Thyroid gland (tissue), 4 donors: Measurements from ENCODE around the gene FURIN. TPM values are rescaled to one million over a fixed set of nuclear protein-coding genes. Genes with fewer than 3 reads are reported as not detected.

Experiments
- DNase-seq, 2 donors: peaks; one replicate each; pipeline ENCODE4 v3.0.0-alpha.2; 2019
- H3K27ac ChIP-seq, 3 donors: fragments of 200-600 bp; sonication (generic); 1 replicate in 2 of 3; 2 replicates in 1 of 3; pipeline ENCODE4 v1.5.1; 2016 to 2019; ENCODE audit warnings: mild to moderate bottlenecking in 1 of 3, moderate library complexity in 1 of 3
- H3K27me3 ChIP-seq: fragments of 200-600 bp; sonication (generic); one replicate; pipeline ENCODE4 v1.5.1; 2019
- H3K36me3 ChIP-seq, 2 donors: fragments of 200-600 bp; sonication (generic); one replicate each; pipeline ENCODE4 v1.5.1; 2016 to 2019
- H3K4me1 ChIP-seq, 2 donors: fragments of 200-600 bp; sonication (generic); one replicate each; pipeline ENCODE4 v1.5.1; 2017 to 2019
- H3K4me3 ChIP-seq, 3 donors: fragments of 200-600 bp; sonication (generic); replicated peaks in 1 of 3; 1 replicate in 2 of 3; 2 replicates in 1 of 3; pipeline ENCODE4 v1.5.1; 2016; ENCODE audit warnings: mild to moderate bottlenecking in 1 of 3
- H3K9me3 ChIP-seq: fragments of 200-600 bp; sonication (generic); one replicate; pipeline ENCODE4 v1.5.1; 2017
- POLR2A ChIP-seq, 2 donors: fragments of 450-650 bp; IDR thresholded peaks; one replicate each; pipeline ENCODE4 v1.6.1; 2017; ENCODE audit warnings: antibody characterized with exemption in 2 of 2, mild to moderate bottlenecking in 2 of 2, moderate library complexity in 1 of 2
- WGBS, 2 donors: methylation state at CpG; one replicate each; pipeline ENCODE4 v1.1.5; 2017; 5-methylcytosine and 5-hydroxymethylcytosine counted together
- intact Hi-C: fragments of 100-400 bp; cut with DNase I; formaldehyde crosslinking; loops from one replicate; pipeline ENCODE4 v1.15.1; 2023
- total RNA-seq, 4 donors: library from RNA; depleted of rRNA; stranded (reverse); fragments of >200 nt; gene quantifications; one replicate each; pipeline ENCODE4 v1.2.3, GENCODE V29; 2016
- TF ChIP-seq, protein P1 (sequence below), 6 experiments: fragments of 200-600 bp in 3 of 6; fragments of 450-650 bp in 3 of 6; sonication (generic) in 3 of 6; IDR thresholded peaks; one replicate each; pipeline ENCODE4 v1.5.1; 2016 to 2019; ENCODE audit warnings: antibody characterized with exemption in 6 of 6, mild to moderate bottlenecking in 2 of 6, inconsistent platforms in 1 of 6, moderate library complexity in 1 of 6

Gene FURIN
- total RNA-seq, 4 donors from 2014 or later: 88.6 to 128 (median 102) TPM

DNA sequence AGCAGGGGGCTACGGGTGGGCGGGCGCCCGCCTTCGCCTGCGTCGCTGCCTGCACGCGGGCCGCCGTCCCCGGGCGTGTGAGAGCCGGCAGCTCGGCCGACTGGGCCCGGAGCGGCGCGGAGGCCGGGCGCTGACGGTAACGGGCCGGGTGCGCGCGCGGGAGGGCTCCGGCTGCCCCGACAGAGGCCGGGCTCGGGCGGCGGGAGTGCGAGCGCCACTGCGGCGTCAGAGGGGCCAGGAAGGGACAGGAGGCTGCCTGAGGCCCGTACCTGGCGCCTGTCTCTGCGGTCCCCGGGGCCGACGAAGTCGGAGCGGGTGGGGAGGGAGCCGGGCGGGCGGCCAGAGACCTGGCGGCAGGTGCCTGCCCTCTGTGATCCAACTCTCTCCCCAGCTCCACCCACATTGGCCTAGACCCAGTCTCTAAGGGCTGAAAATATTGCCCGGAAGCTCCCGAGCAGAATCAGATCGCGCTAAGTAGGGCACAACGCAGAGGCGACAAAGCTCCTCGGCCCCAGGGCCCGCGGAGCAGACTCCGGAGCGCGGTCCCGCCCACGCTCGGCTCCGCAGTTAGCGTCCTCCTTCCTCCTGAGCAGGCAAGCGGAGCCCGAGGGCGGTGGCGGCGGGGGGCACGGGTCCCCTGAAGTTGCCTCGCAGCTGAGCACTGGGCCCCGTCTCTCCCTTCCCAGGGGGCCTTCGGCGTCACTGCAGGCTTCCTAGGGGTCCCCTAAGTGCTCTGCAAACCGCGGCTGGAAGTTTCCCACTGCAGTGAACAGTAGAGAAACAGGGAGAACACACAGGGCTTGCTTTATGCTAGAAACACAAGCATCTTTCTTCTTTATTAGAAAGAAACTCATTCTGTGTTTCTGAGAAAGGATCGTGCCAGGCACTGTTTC lies 34.7 kb downstream of the FURIN start, which contains the start of gene MAN2A2:
TSS of gene MAN2A2 (plus strand) at position 463 of the 893 bp plus-strand sequence. CDS start 906 bp downstream, outside the sequence.
- Histone ChIP-seq H3K36me3 (peaks cover 26 to 28% of the 10 kb centered on the region in 2 donors), H3K4me3 (peak within 1 kb of the TSS; percentile 19 to 62 (median 20)), H3K27me3 (no peaks in the 10 kb centered on the region), H3K9me3 (no peaks in the 10 kb centered on the region), H3K27ac (peak within 1 kb of the TSS; percentile 90 to 96 (median 91)), H3K4me1 (peaks cover 12 to 15% of the 10 kb centered on the region in 2 donors)
- WGBS, 2 donors: 1 to 3% methylated on average over 11 to 34 of the region's 81 CpGs
- intact Hi-C loops: no loop called here
- TF ChIP-seq, protein P1, sequence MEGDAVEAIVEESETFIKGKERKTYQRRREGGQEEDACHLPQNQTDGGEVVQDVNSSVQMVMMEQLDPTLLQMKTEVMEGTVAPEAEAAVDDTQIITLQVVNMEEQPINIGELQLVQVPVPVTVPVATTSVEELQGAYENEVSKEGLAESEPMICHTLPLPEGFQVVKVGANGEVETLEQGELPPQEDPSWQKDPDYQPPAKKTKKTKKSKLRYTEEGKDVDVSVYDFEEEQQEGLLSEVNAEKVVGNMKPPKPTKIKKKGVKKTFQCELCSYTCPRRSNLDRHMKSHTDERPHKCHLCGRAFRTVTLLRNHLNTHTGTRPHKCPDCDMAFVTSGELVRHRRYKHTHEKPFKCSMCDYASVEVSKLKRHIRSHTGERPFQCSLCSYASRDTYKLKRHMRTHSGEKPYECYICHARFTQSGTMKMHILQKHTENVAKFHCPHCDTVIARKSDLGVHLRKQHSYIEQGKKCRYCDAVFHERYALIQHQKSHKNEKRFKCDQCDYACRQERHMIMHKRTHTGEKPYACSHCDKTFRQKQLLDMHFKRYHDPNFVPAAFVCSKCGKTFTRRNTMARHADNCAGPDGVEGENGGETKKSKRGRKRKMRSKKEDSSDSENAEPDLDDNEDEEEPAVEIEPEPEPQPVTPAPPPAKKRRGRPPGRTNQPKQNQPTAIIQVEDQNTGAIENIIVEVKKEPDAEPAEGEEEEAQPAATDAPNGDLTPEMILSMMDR (IDR thresholded peaks at IDR 0.05): no peak
- TF ChIP-seq POLR2A (IDR thresholded peaks at IDR 0.05): peak in 1 of 2 donors; percentile 46
- DNase-seq: peak; percentile 87 to 88

DNA sequence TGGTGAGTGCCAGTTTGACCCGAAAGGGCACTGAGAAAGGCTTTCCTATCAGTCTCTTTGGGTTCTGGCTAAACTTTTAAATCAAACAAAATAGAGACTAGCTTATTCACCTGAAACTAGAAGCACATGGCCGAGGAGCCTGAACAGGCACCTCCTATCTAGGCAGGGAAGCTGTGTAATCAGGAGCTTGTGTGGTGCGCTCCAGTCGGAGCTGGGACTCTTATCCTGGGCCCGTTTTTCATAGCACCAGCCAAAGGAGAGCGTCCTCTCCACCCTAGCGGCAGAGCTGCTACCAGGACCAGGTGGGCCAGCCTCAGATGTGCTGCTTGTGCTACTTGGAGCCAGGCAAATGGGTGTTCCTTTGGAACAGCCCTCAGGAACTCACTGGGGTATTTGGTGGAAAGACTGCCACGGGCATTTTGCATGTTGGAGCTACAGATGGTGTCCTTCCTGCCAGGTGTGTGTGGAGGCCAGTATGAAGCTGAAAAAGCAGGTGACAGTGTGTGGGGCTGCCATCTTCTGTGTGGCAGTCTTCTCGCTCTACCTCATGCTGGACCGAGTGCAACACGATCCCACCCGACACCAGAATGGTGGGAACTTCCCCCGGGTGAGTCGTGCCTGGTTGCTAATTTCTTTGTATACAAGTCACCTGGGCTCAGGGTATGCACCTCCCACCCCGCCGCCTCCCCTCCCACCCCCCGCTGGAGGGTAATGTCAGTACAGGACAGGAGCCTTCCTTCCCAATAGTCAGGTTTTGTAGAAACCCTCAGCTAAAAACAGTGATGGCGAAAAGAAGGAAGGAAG lies 35.5 kb downstream of the FURIN start:
- DNase-seq: peak; percentile 40 to 45

DNA sequence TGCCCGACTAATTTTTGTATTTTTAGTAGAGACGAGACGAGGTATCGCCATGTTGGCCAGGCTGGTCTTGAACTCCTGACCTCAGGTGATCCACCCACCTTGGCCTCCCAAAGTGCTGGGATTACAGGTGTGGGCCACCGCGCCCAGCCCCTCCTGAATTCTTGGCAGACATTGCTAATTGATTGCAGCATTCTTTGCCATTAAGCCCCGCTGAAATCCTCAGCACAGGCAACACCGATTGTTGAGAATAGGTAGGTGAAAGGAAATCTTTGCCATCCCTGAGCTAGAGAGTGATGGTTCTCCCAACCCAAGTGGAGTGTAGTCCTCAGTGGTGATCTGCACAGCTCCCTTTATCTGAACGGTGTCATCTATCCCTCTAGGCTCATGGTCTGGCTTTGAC lies 36.4 kb downstream of the FURIN start:
- no peaks in the 10 kb centered on the region for H3K9me3 ChIP-seq
- WGBS, 2 donors: 93 to 96% methylated on average over 9 of the region's 9 CpGs
- no peak for DNase-seq
- peaks cover 12 to 15% of the 10 kb centered on the region in 2 donors for H3K4me1 ChIP-seq
- intact Hi-C loops: no loop called here
- TF ChIP-seq POLR2A (IDR thresholded peaks at IDR 0.05): no peak
- TF ChIP-seq, protein P1 (IDR thresholded peaks at IDR 0.05): no peak
- no peak overlapping the region for H3K27ac ChIP-seq
- H3K4me3 ChIP-seq: no peak overlapping the region
- H3K27me3 ChIP-seq: no peaks in the 10 kb centered on the region
- H3K36me3 ChIP-seq: peaks cover 34 to 38% of the 10 kb centered on the region in 2 donors

More for the DNA sequence above, 35.5 kb downstream of the FURIN start:
- 60 to 65% methylated on average over 11 to 18 of the region's 18 CpGs for WGBS, 2 donors
- no peak for TF ChIP-seq POLR2A (IDR thresholded peaks at IDR 0.05)
- TF ChIP-seq, protein P1 (IDR thresholded peaks at IDR 0.05): no peak
- Histone ChIP-seq H3K4me3 (peak overlapping the region in 2 of 3 donors; percentile 19 to 62), H3K9me3 (no peaks in the 10 kb centered on the region), H3K36me3 (peaks cover 28 to 30% of the 10 kb centered on the region in 2 donors), H3K27me3 (no peaks in the 10 kb centered on the region), H3K4me1 (peaks cover 12 to 15% of the 10 kb centered on the region in 2 donors), H3K27ac (peak overlapping the region; percentile 48 to 91 (median 82))
- intact Hi-C loops: no loop called here

DNA sequence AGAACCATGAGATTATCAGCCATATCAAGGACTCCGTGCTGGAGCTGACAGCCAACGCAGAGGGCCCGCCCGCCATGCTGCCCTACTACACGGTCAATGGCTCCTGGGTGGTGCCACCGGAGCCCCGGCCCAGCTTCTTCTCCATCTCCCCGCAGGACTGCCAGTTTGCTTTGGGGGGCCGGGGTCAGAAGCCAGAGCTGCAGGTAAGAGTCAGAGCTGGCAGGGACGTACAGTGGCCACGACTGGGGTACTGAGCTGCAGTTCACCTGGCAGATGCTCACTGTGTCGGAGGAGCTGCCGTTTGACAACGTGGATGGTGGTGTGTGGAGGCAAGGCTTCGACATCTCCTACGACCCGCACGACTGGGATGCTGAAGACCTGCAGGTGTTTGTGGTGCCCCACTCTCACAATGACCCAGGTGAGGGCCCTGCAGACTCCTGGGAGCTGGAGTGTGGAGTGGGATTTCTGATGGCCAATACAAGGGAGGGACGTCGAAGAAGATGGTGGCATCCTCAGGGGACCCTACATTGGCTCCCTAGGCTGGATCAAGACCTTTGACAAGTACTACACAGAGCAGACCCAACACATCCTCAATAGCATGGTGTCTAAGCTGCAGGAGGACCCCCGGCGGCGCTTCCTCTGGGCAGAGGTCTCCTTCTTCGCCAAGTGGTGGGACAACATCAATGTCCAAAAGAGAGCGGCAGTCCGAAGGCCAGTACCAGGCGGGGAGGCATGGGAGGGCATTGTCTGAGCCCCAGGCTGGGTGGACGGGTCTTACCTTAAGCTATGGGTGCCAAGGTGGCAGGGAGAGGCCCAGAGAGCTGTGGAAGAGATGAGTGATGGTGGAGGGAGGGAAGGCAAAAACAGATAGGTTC lies 37.2 kb downstream of the FURIN start:
- peaks cover 42 to 46% of the 10 kb centered on the region in 2 donors for H3K36me3 ChIP-seq

More for the DNA sequence above, 37.2 kb downstream of the FURIN start:
- H3K27me3 ChIP-seq: no peaks in the 10 kb centered on the region
- no peaks in the 10 kb centered on the region for H3K9me3 ChIP-seq
- no peak for DNase-seq
- 94 to 97% methylated on average over 11 to 21 of the region's 28 CpGs for WGBS, 2 donors
- H3K27ac ChIP-seq: no peak overlapping the region
- TF ChIP-seq, protein P1 (IDR thresholded peaks at IDR 0.05): no peak
- TF ChIP-seq POLR2A (IDR thresholded peaks at IDR 0.05): no peak
- H3K4me1 ChIP-seq: peaks cover 12 to 15% of the 10 kb centered on the region in 2 donors
- H3K4me3 ChIP-seq: no peak overlapping the region
- intact Hi-C loops: no loop called here
